Body of pancreas (tissue), 4 donors: ENCODE results near the gene WIPF2. TPM values are rescaled to one million over a fixed set of nuclear protein-coding genes. Genes with fewer than 3 reads are reported as not detected.

ENCODE experiments used
- ATAC-seq: fragments of 150-250 bp; one replicate; pipeline ENCODE4 v1.9.1; 2016
- DNase-seq, 4 donors: peaks; one replicate each; pipeline ENCODE4 v3.0.0-alpha.2; 2019
- H3K27ac ChIP-seq, 4 donors: fragments of 200-600 bp; sonication (generic); 1 replicate in 3 of 4; 2 replicates in 1 of 4; pipeline versions ENCODE4 v1.5.1 to v1.6.1; 2016 to 2019; ENCODE audit warnings: mild to moderate bottlenecking in 1 of 4, mixed read lengths in 1 of 4, moderate library complexity in 1 of 4
- H3K27me3 ChIP-seq, 2 donors: fragments of 200-600 bp; sonication (generic); one replicate each; pipeline ENCODE4 v1.6.0; 2016; ENCODE audit warnings: mild to moderate bottlenecking in 1 of 2
- H3K36me3 ChIP-seq, 2 donors: fragments of 200-600 bp; sonication (generic); replicated peaks in 1 of 2; 2 replicates each; pipeline ENCODE4 v1.5.1; 2016; ENCODE audit warnings: low read depth in 2 of 2; ENCODE audit not compliant: insufficient read depth in 1 of 2
- H3K4me1 ChIP-seq: fragments of 200-600 bp; sonication (generic); one replicate; pipeline ENCODE4 v1.6.0; 2016
- H3K4me3 ChIP-seq, 2 donors: fragments of 200-600 bp; sonication (generic); 1 replicate in 1 of 2; 2 replicates in 1 of 2; pipeline ENCODE4 v1.5.1; 2016 to 2019
- H3K9me3 ChIP-seq, 3 donors: fragments of 200-600 bp; sonication (generic); 1 replicate in 2 of 3; 2 replicates in 1 of 3; pipeline ENCODE4 v1.5.1; 2016
- CTCF ChIP-seq, 7 experiments: fragments of 450-650 bp in 4 of 7; fragments of 200-600 bp in 3 of 7; sonication (generic) in 3 of 7; IDR thresholded peaks; one replicate each; pipeline ENCODE4 v1.5.1; 2016 to 2019; ENCODE audit warnings: antibody characterized with exemption in 7 of 7
- POLR2A ChIP-seq, 3 donors: fragments of 450-650 bp; IDR thresholded peaks; one replicate each; pipeline ENCODE4 v1.6.1; 2016; ENCODE audit warnings: antibody characterized with exemption in 3 of 3, mild to moderate bottlenecking in 2 of 3
- WGBS, 2 donors: methylation state at CpG; one replicate each; pipeline ENCODE4 v1.1.5; 2017; 5-methylcytosine and 5-hydroxymethylcytosine counted together
- intact Hi-C: fragments of 100-400 bp; cut with DNase I; formaldehyde crosslinking; loops from one replicate; pipeline ENCODE4 v1.15.1; 2023
- total RNA-seq, 2 donors: library from RNA; depleted of rRNA; stranded (reverse); fragments of >200 nt; gene quantifications; one replicate each; pipeline ENCODE4 v1.1.0, GENCODE V29; 2016

The WIPF2 gene
- total RNA-seq: 1 to 10 TPM; 4.9 to 7.5 TPM

- Histone ChIP-seq H3K36me3 (no peaks in the 10 kb centered on the region), H3K4me1 (peaks cover 23% of the 10 kb centered on the region), H3K9me3 (no peaks in the 10 kb centered on the region), H3K4me3 (peak within 1 kb of the TSS; percentile 51 to 75), H3K27ac (peak within 1 kb of the TSS; percentile 83 to 98 (median 86)), H3K27me3 (no peaks in the 10 kb centered on the region)
- ATAC-seq (peak; percentile 97), DNase-seq (peak; percentile 96 to 98 (median 98))
- peak in 2 of 3 donors; percentile 62 to 77 for TF ChIP-seq POLR2A (IDR thresholded peaks at IDR 0.05)
- TF ChIP-seq CTCF (IDR thresholded peaks at IDR 0.05): peak; percentile 59 to 98 (median 84)
- WGBS, 2 donors: 1 to 3% methylated on average over 18 to 59 of the region's 59 CpGs
- intact Hi-C loops: no loop called here
Measured at GRCh38 chr17:40218740-40219593, at the start of gene WIPF2. Gene WIPF2 (plus strand): TSS chr17:40219304. CDS start chr17:40256460, 37,156 bp downstream.

- intact Hi-C loops: loop anchor here (10.0 kb wide), 1 partner anchor 46 kb away; the partner anchor contains the start of gene MSL1
- no peak for ATAC-seq
- peaks cover 15 to 33% of the 10 kb centered on the region in 2 donors for H3K36me3 ChIP-seq
Measured at GRCh38 chr17:40170325-40170724, 48.8 kb upstream of the WIPF2 start.

GRCh38 chr17:40171750-40172149, 47.4 kb upstream of the WIPF2 start:
- DNase-seq: no peak
- TF ChIP-seq POLR2A (IDR thresholded peaks at IDR 0.05): no peak
- no peak for TF ChIP-seq CTCF (IDR thresholded peaks at IDR 0.05)
- WGBS, 2 donors: 78 to 83% methylated on average over 1 of the region's 1 CpG
- H3K36me3 ChIP-seq: peaks cover 14 to 33% of the 10 kb centered on the region in 2 donors
- H3K27ac ChIP-seq: no peak overlapping the region
- H3K27me3 ChIP-seq: no peaks in the 10 kb centered on the region
- no peak for ATAC-seq
- no peaks in the 10 kb centered on the region for H3K9me3 ChIP-seq
- peaks cover 11% of the 10 kb centered on the region for H3K4me1 ChIP-seq
- intact Hi-C loops: loop anchor here (10.0 kb wide), 1 partner anchor 47 kb away; the partner anchor contains the start of gene MSL1
- no peak overlapping the region for H3K4me3 ChIP-seq

More at GRCh38 chr17:40170325-40170724, 48.8 kb upstream of the WIPF2 start:
- TF ChIP-seq POLR2A (IDR thresholded peaks at IDR 0.05): no peak
- TF ChIP-seq CTCF (IDR thresholded peaks at IDR 0.05): no peak
- H3K4me3 ChIP-seq: no peak overlapping the region
- DNase-seq: no peak
- no peaks in the 10 kb centered on the region for H3K27me3 ChIP-seq
- H3K9me3 ChIP-seq: no peaks in the 10 kb centered on the region
- peaks cover 9% of the 10 kb centered on the region for H3K4me1 ChIP-seq
- no peak overlapping the region for H3K27ac ChIP-seq
- WGBS, 2 donors: 92 to 94% methylated on average over 2 of the region's 2 CpGs

GRCh38 chr17:40173091-40173777, 45.9 kb upstream of the WIPF2 start:
- no peak overlapping the region for H3K4me3 ChIP-seq
- H3K27me3 ChIP-seq: no peaks in the 10 kb centered on the region
- H3K4me1 ChIP-seq: peaks cover 19% of the 10 kb centered on the region
- H3K9me3 ChIP-seq: no peaks in the 10 kb centered on the region
- peaks cover 9 to 23% of the 10 kb centered on the region in 2 donors for H3K36me3 ChIP-seq
- H3K27ac ChIP-seq: no peak overlapping the region
- intact Hi-C loops: loop anchor here (10.0 kb wide), 1 partner anchor 48 kb away; the partner anchor contains the start of gene MSL1
- DNase-seq (no peak), ATAC-seq (no peak)
- TF ChIP-seq POLR2A (IDR thresholded peaks at IDR 0.05) (no peak), CTCF (IDR thresholded peaks at IDR 0.05) (no peak)
- 86 to 90% methylated on average over 4 of the region's 4 CpGs for WGBS, 2 donors
